Putamen (tissue), 1 donor: ENCODE data around the gene KCNMA1.
"Not testable (repeated sequence)": the region's sequence is repeated elsewhere in the genome, so short reads cannot be mapped to it uniquely, and the experiment has no call there.

Source experiments
- DNase-seq: peaks from one replicate; pipeline ENCODE4 v3.0.0-alpha.2; 2016; ENCODE audit warnings: low spot score

Gene KCNMA1

GRCh38 chr10:77581738-77582137, 55.9 kb downstream of the KCNMA1 start:
- no peak for DNase-seq

GRCh38 chr10:77580482-77580881, 57.1 kb downstream of the KCNMA1 start:
- no peak for DNase-seq

- DNase-seq, result no peak
Observed at GRCh38 chr10:77578583-77579227, 58.9 kb downstream of the KCNMA1 start.

- DNase-seq, result no peak
Observed at GRCh38 chr10:77577666-77578229, 59.9 kb downstream of the KCNMA1 start.

- DNase-seq, result no peak
Observed at GRCh38 chr10:77576444-77577032, 61.1 kb downstream of the KCNMA1 start.

- no peak for DNase-seq
Observed at GRCh38 chr10:77576007-77576367, 61.6 kb downstream of the KCNMA1 start.

GRCh38 chr10:77575271-77576006, 62.2 kb downstream of the KCNMA1 start:
- no peak for DNase-seq

GRCh38 chr10:77574438-77574837, 63.2 kb downstream of the KCNMA1 start:
- no peak for DNase-seq

- not testable (repeated sequence) for DNase-seq
Observed at GRCh38 chr10:77572520-77572919, 65.1 kb downstream of the KCNMA1 start.

- no peak for DNase-seq
Observed at GRCh38 chr10:77571490-77571889, 66.1 kb downstream of the KCNMA1 start.

GRCh38 chr10:77566914-77567566, 70.6 kb downstream of the KCNMA1 start:
- no peak for DNase-seq

- no peak for DNase-seq
Observed at GRCh38 chr10:77566236-77566635, 71.4 kb downstream of the KCNMA1 start.

- DNase-seq, result no peak
Observed at GRCh38 chr10:77565590-77566023, 72.0 kb downstream of the KCNMA1 start.

- no peak for DNase-seq
Observed at GRCh38 chr10:77564731-77565589, 72.6 kb downstream of the KCNMA1 start.

GRCh38 chr10:77563638-77564270, 73.9 kb downstream of the KCNMA1 start:
- no peak for DNase-seq

- no peak for DNase-seq
Observed at GRCh38 chr10:77562742-77563141, 74.9 kb downstream of the KCNMA1 start.

GRCh38 chr10:77561991-77562390, 75.6 kb downstream of the KCNMA1 start:
- DNase-seq, result no peak

- DNase-seq, result no peak
Observed at GRCh38 chr10:77560471-77560870, 77.1 kb downstream of the KCNMA1 start.

GRCh38 chr10:77560052-77560451, 77.6 kb downstream of the KCNMA1 start:
- DNase-seq, result no peak

GRCh38 chr10:77556990-77557601, 80.5 kb downstream of the KCNMA1 start:
- DNase-seq, result no peak
